ENCODE results near the gene MSLN.
"Not testable (repeated sequence)": the region's sequence is repeated elsewhere in the genome, so short reads cannot be mapped to it uniquely, and the experiment has no call there.

Gene MSLN

DNA sequence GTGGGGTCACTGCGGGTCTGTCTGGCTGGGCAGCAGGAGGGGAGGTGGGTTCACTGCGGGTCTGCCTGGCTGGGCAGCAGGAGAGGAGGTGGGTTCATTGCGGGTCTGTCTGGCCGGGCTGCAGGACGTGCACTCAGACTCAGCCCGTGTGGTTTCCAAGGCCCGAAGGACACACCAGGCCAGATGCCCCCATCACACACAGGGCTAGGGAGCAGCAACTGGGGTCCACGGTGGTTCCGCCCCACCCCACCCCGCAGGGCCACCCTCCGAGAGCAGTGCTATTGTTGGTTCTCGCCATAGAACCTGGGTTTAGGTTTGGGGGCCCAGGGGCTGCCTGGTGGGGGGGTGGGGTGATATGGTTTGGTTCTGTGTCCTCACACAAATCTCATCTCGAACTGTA is 13.9 kb upstream of the MSLN start:
- Histone ChIP-seq H3K36me3 (ENCODE audit: control insufficient read depth in 1 of 2, insufficient read depth in 2 of 2, low read length in 2 of 2) (no peaks in the 10 kb centered on the region), H3K4me3 (ENCODE audit: low read depth in 1 of 2, low read length in 2 of 2) (no peak overlapping the region), H3K9ac (ENCODE audit: low read depth in 1 of 2, low read length in 2 of 2) (no peak overlapping the region), H3K27ac (ENCODE audit: low read depth, low read length) (no peak overlapping the region), H3K4me1 (ENCODE audit: control insufficient read depth in 1 of 2, insufficient read depth in 2 of 2, low read length in 2 of 2) (no peaks in the 10 kb centered on the region), H3K9me3 (ENCODE audit: control insufficient read depth in 1 of 2, low read length in 2 of 2) (no peaks in the 10 kb centered on the region), H3K27me3 (ENCODE audit: control insufficient read depth in 1 of 2, insufficient read depth in 2 of 2, low read length in 2 of 2) (peaks cover 3 to 13% of the 10 kb centered on the region in 2 donors)

DNA sequence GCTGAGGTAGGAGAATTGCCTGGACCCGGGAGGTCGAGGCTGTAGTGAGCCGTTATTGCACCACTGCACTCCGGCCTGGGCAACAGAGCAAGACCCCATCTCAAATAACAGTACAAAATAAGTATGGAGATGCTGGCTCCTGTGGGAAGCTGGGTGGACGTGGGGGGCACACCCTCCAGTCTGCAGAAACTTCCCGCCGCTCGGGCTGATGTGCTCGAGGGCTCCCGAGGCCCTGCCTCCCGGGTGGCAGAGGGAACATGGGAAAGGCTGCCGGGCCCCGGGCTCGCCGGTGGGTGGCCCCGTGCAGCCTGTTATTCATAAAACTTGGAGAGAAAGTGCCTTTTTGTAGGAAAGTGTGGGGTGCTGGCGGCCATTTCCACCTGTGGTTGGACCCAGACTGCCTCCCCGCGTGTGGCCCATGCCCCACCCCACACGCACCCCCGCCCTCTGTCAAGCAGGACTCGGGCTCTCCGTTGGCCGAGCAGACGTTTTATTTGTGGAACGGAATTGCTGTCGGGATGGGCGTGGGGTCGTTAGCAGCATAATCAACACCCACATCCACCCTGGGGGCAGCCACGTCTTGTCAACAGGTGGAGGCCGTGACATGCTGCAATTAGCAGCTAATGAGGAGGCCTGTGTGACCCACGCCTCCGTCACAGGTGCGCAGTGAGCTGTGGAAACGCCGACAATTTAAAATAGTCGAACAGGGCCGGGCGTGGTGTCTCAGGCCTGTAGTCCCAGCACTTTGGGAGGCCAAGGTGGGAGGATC is 12.4 kb upstream of the MSLN start:
- no peak overlapping the region for H3K4me3 ChIP-seq (ENCODE audit: low read depth in 1 of 2, low read length in 2 of 2)
- H3K9ac ChIP-seq (ENCODE audit: low read depth in 1 of 2, low read length in 2 of 2) = no peak overlapping the region
- no peaks in the 10 kb centered on the region for H3K9me3 ChIP-seq (ENCODE audit: control insufficient read depth in 1 of 2, low read length in 2 of 2)
- H3K36me3 ChIP-seq (ENCODE audit: control insufficient read depth in 1 of 2, insufficient read depth in 2 of 2, low read length in 2 of 2) = no peaks in the 10 kb centered on the region
- H3K27ac ChIP-seq (ENCODE audit: low read depth, low read length) = no peak overlapping the region
- peaks cover 3 to 20% of the 10 kb centered on the region in 2 donors for H3K27me3 ChIP-seq (ENCODE audit: control insufficient read depth in 1 of 2, insufficient read depth in 2 of 2, low read length in 2 of 2)
- no peaks in the 10 kb centered on the region for H3K4me1 ChIP-seq (ENCODE audit: control insufficient read depth in 1 of 2, insufficient read depth in 2 of 2, low read length in 2 of 2)

DNA sequence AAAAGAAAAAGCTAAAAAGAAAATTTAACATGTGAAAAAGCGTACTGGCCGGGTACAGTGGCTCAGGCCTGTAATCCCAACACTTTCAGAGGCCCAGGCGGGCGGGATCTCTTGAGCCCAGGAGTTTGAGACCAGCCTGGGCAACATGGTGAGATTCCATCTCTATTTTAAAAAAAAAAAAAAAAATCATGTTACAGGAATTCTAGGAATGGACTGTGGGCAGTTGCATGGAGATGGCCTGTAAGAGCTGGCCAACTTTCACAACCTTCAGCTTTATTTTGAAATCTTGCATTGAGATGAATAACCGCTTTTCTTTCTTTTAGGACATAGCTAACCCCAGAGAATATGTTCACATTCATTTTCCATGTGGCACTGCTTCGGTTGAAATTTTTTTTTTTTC is 11.5 kb upstream of the MSLN start:
- no peaks in the 10 kb centered on the region for H3K36me3 ChIP-seq (ENCODE audit: control insufficient read depth in 1 of 2, insufficient read depth in 2 of 2, low read length in 2 of 2)
- peaks cover 3 to 26% of the 10 kb centered on the region in 2 donors for H3K27me3 ChIP-seq (ENCODE audit: control insufficient read depth in 1 of 2, insufficient read depth in 2 of 2, low read length in 2 of 2)
- H3K9me3 ChIP-seq (ENCODE audit: control insufficient read depth in 1 of 2, low read length in 2 of 2) = no peaks in the 10 kb centered on the region
- no peak overlapping the region for H3K27ac ChIP-seq (ENCODE audit: low read depth, low read length)
- no peak overlapping the region for H3K4me3 ChIP-seq (ENCODE audit: low read depth in 1 of 2, low read length in 2 of 2)
- no peaks in the 10 kb centered on the region for H3K4me1 ChIP-seq (ENCODE audit: control insufficient read depth in 1 of 2, insufficient read depth in 2 of 2, low read length in 2 of 2)
- H3K9ac ChIP-seq (ENCODE audit: low read depth in 1 of 2, low read length in 2 of 2) = no peak overlapping the region

DNA sequence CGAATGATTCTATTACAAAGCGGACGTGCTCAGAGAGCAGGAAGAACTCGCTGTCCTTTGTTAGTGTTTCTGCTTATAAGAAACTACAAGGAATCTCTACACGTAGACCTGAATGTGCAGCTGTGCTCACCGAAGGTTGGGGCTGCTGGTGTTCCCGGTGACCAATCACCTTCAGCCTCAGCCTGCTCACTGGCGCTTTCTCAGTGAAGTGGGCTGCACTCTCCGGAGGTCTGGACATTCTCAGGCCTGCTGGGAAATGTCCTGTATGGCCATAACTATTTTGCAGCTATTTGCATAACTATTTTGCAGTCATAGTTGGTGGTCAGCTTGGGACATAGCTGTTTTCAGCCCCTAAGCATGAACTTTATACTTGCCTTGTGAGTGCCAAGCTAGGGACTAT is 10.0 kb upstream of the MSLN start:
- H3K9me3 ChIP-seq (ENCODE audit: control insufficient read depth in 1 of 2, low read length in 2 of 2) = no peaks in the 10 kb centered on the region
- no peaks in the 10 kb centered on the region for H3K36me3 ChIP-seq (ENCODE audit: control insufficient read depth in 1 of 2, insufficient read depth in 2 of 2, low read length in 2 of 2)
- H3K4me1 ChIP-seq (ENCODE audit: control insufficient read depth in 1 of 2, insufficient read depth in 2 of 2, low read length in 2 of 2) = no peaks in the 10 kb centered on the region
- H3K27me3 ChIP-seq (ENCODE audit: control insufficient read depth in 1 of 2, insufficient read depth in 2 of 2, low read length in 2 of 2) = peaks cover 3 to 26% of the 10 kb centered on the region in 2 donors
- H3K4me3 ChIP-seq (ENCODE audit: low read depth in 1 of 2, low read length in 2 of 2) = no peak overlapping the region
- H3K9ac ChIP-seq (ENCODE audit: low read depth in 1 of 2, low read length in 2 of 2) = no peak overlapping the region
- H3K27ac ChIP-seq (ENCODE audit: low read depth, low read length) = no peak overlapping the region

DNA sequence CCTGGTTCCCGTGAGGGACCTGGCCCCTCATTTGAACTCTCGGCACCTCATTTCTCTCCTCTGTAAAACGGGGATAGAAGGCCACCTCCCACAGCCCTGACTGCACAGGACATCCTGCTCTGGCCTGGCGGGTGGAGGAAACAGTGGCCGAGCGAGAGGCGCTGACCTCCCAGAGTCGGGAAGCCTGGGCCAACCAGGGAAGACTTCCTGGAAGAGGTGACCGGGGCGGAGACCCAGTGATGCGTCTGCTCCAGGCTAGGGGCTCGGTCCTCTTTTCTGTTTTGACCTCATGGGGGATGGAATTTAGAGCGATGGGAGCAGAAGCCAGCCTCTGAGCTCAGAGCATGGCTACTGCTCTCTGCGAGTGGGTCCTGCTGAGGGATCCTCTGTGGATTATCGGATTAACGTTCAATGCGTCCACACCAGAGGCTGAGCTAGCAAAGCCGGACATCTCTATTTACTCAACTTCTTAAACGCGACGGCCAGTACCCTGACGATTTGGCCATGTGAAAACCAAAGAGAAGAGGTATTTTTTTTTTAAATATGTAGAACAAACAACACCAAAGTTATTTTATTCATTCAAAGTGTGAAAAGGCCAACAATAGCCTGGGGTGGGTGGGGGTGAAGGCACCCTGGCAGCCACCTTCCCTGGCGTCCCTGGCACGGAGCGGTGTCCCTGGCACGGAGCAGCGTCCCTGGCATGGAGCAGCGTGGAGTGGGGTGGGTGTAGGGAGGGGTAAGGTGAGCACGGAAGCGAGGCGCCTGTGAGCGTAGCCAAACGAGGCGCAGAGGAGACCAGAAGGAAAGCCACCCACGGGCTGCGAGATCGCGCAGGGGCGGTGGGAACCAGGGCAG is 9.2 kb upstream of the MSLN start:
- no peaks in the 10 kb centered on the region for H3K36me3 ChIP-seq (ENCODE audit: control insufficient read depth in 1 of 2, insufficient read depth in 2 of 2, low read length in 2 of 2)
- H3K27ac ChIP-seq (ENCODE audit: low read depth, low read length) = no peak overlapping the region
- H3K27me3 ChIP-seq (ENCODE audit: control insufficient read depth in 1 of 2, insufficient read depth in 2 of 2, low read length in 2 of 2) = peaks cover 6 to 26% of the 10 kb centered on the region in 2 donors
- H3K4me3 ChIP-seq (ENCODE audit: low read depth in 1 of 2, low read length in 2 of 2) = no peak overlapping the region
- H3K9ac ChIP-seq (ENCODE audit: low read depth in 1 of 2, low read length in 2 of 2) = no peak overlapping the region
- no peaks in the 10 kb centered on the region for H3K9me3 ChIP-seq (ENCODE audit: control insufficient read depth in 1 of 2, low read length in 2 of 2)
- no peaks in the 10 kb centered on the region for H3K4me1 ChIP-seq (ENCODE audit: control insufficient read depth in 1 of 2, insufficient read depth in 2 of 2, low read length in 2 of 2)

DNA sequence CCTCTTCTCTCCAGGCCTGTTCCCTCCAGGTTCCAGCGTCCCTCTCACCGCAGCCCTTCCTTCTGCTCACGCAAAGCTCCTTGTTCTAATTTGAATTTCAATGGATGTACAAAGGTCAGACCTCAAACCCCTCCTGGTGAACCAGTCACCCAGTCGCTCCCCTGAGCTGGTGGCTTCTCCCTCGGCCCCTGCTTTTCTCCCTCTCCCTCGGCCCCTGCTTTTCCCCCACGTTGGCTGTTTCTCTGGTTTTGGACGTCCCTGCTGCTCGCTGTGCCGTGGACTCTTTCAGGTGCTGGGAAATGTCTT is 8.6 kb upstream of the MSLN start:
- Histone ChIP-seq H3K27me3 (ENCODE audit: control insufficient read depth in 1 of 2, insufficient read depth in 2 of 2, low read length in 2 of 2) (peaks cover 6 to 26% of the 10 kb centered on the region in 2 donors), H3K9me3 (ENCODE audit: control insufficient read depth in 1 of 2, low read length in 2 of 2) (no peaks in the 10 kb centered on the region), H3K36me3 (ENCODE audit: control insufficient read depth in 1 of 2, insufficient read depth in 2 of 2, low read length in 2 of 2) (no peaks in the 10 kb centered on the region), H3K27ac (ENCODE audit: low read depth, low read length) (no peak overlapping the region), H3K9ac (ENCODE audit: low read depth in 1 of 2, low read length in 2 of 2) (no peak overlapping the region), H3K4me3 (ENCODE audit: low read depth in 1 of 2, low read length in 2 of 2) (no peak overlapping the region), H3K4me1 (ENCODE audit: control insufficient read depth in 1 of 2, insufficient read depth in 2 of 2, low read length in 2 of 2) (no peaks in the 10 kb centered on the region)

DNA sequence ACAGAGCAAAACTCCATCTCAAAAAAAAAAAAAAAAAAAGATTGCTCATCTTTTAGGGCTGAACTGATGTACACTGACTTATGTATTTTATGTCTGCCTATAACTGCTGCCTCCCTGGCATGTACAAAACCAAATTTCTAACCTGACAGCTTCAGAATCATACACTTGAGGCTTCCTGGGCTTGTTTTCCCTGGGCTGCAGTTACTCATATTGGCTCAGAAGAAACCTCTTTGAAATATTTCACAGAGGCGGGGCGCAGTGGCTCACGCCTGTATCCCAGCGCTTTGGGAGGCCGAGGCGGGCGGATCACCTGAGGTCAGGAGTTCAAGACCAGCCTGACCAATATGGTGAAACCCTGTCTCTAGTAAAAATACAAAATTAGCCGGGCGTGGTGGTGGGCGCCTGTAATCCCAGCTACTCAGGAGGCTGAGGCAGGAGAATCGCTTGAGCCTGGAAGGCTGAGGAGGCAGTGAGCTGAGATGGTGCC is 6.4 kb upstream of the MSLN start:
- not testable (repeated sequence) for H3K27ac ChIP-seq (ENCODE audit: low read depth, low read length); H3K9ac ChIP-seq (ENCODE audit: low read depth in 1 of 2, low read length in 2 of 2); H3K4me3 ChIP-seq (ENCODE audit: low read depth in 1 of 2, low read length in 2 of 2); H3K9me3 ChIP-seq (ENCODE audit: control insufficient read depth in 1 of 2, low read length in 2 of 2); H3K36me3 ChIP-seq (ENCODE audit: control insufficient read depth in 1 of 2, insufficient read depth in 2 of 2, low read length in 2 of 2); H3K4me1 ChIP-seq (ENCODE audit: control insufficient read depth in 1 of 2, insufficient read depth in 2 of 2, low read length in 2 of 2)
- H3K27me3 ChIP-seq (ENCODE audit: control insufficient read depth in 1 of 2, insufficient read depth in 2 of 2, low read length in 2 of 2) = peaks cover 6 to 26% of the 10 kb centered on the region in 2 donors

DNA sequence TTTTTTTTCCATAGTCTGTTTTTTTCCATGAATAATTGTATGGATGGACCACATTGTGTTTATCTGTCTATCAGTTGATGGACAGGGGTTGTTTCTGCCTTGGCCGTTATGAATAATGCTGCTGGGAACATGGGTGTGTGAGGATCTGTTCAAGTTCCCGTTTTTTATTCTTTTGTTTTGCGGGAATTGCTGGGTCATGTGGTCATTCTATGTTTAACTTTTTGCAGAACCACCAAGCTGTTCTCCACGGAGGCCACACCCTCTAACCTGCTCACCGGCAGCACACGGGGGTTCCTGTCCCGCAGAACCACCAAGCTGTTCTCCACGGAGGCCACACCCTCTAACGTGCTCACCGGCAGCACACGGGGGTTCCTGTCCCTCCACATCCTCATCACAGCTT is 5.9 kb upstream of the MSLN start:
- H3K27ac ChIP-seq (ENCODE audit: low read depth, low read length) = no peak overlapping the region
- H3K36me3 ChIP-seq (ENCODE audit: control insufficient read depth in 1 of 2, insufficient read depth in 2 of 2, low read length in 2 of 2) = no peaks in the 10 kb centered on the region
- no peak overlapping the region for H3K9ac ChIP-seq (ENCODE audit: low read depth in 1 of 2, low read length in 2 of 2)

DNA sequence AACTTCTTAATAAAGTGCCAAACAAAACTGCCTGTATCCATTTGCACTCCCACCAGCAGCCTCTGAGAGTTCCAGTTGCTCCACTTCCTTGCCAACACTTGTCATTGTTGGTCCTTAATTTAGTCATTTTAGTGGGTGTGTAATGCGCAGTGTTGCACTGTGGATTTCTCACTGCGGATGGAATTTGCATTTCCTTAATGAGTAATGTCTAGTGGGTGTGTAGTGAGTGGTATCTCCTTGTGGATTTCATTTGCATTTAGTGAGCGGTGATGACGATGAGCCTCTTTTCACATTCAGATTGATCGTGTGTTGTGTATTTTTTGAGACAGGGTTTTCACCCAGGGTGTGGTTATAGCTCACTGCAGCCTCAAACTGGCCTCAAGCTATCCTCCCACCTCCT is 4.1 kb upstream of the MSLN start:
- Histone ChIP-seq H3K27me3 (ENCODE audit: control insufficient read depth in 1 of 2, insufficient read depth in 2 of 2, low read length in 2 of 2) (peaks cover 3 to 15% of the 10 kb centered on the region in 2 donors), H3K4me3 (ENCODE audit: low read depth in 1 of 2, low read length in 2 of 2) (no peak overlapping the region), H3K27ac (ENCODE audit: low read depth, low read length) (no peak overlapping the region), H3K4me1 (ENCODE audit: control insufficient read depth in 1 of 2, insufficient read depth in 2 of 2, low read length in 2 of 2) (peaks cover 8 to 9% of the 10 kb centered on the region in 2 donors), H3K9me3 (ENCODE audit: control insufficient read depth in 1 of 2, low read length in 2 of 2) (no peaks in the 10 kb centered on the region), H3K36me3 (ENCODE audit: control insufficient read depth in 1 of 2, insufficient read depth in 2 of 2, low read length in 2 of 2) (no peaks in the 10 kb centered on the region), H3K9ac (ENCODE audit: low read depth in 1 of 2, low read length in 2 of 2) (no peak overlapping the region)

More for the DNA sequence above, 5.9 kb upstream of the MSLN start:
- Histone ChIP-seq H3K4me1 (ENCODE audit: control insufficient read depth in 1 of 2, insufficient read depth in 2 of 2, low read length in 2 of 2) (no peaks in the 10 kb centered on the region), H3K9me3 (ENCODE audit: control insufficient read depth in 1 of 2, low read length in 2 of 2) (no peaks in the 10 kb centered on the region), H3K4me3 (ENCODE audit: low read depth in 1 of 2, low read length in 2 of 2) (no peak overlapping the region), H3K27me3 (ENCODE audit: control insufficient read depth in 1 of 2, insufficient read depth in 2 of 2, low read length in 2 of 2) (peaks cover 6 to 26% of the 10 kb centered on the region in 2 donors)

DNA sequence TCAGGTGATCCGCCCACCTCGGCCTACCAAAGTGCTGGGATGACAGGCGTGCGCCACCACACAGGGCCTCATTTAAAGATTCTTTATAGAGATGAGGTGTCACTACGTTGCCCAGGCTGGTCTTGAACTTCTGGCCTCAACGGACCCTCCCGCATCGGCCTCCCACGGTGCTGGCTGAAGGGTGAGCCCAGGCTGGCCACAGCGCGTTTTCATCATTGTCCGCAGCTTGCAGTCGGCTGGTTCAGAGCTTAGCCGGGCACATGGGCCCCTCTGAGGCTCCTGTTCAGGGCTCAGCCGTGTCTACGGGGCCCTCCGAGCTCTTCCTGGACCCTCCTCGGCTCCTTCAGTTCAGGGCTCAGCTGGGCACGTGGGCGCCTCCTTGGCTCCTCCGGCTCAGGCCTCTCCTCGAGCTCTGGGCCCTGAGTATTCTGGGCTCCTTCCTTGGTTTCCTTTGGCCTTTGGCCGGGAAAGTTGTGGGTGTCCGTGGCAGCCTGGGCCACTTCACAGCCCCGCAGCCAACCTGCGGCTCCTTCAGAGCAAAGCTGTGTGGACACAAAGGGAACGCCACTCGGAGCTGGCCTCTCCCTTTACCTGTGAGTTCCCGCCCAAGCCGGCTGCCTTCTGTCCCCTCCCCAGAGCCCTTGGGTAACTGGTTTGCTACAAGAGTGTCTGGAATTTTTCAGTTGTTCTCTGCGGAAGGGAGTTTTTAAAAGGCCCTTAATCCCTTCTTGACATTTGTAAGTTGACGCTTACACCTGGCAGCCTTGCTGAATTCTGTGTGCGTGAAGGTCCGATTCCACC is 1.2 kb upstream of the MSLN start:
- no peak overlapping the region for H3K9ac ChIP-seq (ENCODE audit: low read depth in 1 of 2, low read length in 2 of 2)
- no peaks in the 10 kb centered on the region for H3K9me3 ChIP-seq (ENCODE audit: control insufficient read depth in 1 of 2, low read length in 2 of 2)
- no peak overlapping the region for H3K4me3 ChIP-seq (ENCODE audit: low read depth in 1 of 2, low read length in 2 of 2)
- no peak overlapping the region for H3K27ac ChIP-seq (ENCODE audit: low read depth, low read length)
- H3K4me1 ChIP-seq (ENCODE audit: control insufficient read depth in 1 of 2, insufficient read depth in 2 of 2, low read length in 2 of 2) = peaks cover 11 to 14% of the 10 kb centered on the region in 2 donors
- no peaks in the 10 kb centered on the region for H3K36me3 ChIP-seq (ENCODE audit: control insufficient read depth in 1 of 2, insufficient read depth in 2 of 2, low read length in 2 of 2)
- peaks cover 3% of the 10 kb centered on the region in 2 donors for H3K27me3 ChIP-seq (ENCODE audit: control insufficient read depth in 1 of 2, insufficient read depth in 2 of 2, low read length in 2 of 2)

All from duodenal mucosa (tissue), 2 donors.